Tracheal epithelial cell (primary cell): ENCODE data around the gene KIAA1755. TPM values are rescaled to one million over a fixed set of nuclear protein-coding genes. Genes with fewer than 3 reads are reported as not detected.

Experiments
- total RNA-seq: library from RNA; depleted of rRNA; stranded (reverse); fragments of >200 nt; gene quantifications from 2 replicates; pipeline ENCODE4 v1.2.1, GENCODE V29; 2014

KIAA1755 gene, protein sequence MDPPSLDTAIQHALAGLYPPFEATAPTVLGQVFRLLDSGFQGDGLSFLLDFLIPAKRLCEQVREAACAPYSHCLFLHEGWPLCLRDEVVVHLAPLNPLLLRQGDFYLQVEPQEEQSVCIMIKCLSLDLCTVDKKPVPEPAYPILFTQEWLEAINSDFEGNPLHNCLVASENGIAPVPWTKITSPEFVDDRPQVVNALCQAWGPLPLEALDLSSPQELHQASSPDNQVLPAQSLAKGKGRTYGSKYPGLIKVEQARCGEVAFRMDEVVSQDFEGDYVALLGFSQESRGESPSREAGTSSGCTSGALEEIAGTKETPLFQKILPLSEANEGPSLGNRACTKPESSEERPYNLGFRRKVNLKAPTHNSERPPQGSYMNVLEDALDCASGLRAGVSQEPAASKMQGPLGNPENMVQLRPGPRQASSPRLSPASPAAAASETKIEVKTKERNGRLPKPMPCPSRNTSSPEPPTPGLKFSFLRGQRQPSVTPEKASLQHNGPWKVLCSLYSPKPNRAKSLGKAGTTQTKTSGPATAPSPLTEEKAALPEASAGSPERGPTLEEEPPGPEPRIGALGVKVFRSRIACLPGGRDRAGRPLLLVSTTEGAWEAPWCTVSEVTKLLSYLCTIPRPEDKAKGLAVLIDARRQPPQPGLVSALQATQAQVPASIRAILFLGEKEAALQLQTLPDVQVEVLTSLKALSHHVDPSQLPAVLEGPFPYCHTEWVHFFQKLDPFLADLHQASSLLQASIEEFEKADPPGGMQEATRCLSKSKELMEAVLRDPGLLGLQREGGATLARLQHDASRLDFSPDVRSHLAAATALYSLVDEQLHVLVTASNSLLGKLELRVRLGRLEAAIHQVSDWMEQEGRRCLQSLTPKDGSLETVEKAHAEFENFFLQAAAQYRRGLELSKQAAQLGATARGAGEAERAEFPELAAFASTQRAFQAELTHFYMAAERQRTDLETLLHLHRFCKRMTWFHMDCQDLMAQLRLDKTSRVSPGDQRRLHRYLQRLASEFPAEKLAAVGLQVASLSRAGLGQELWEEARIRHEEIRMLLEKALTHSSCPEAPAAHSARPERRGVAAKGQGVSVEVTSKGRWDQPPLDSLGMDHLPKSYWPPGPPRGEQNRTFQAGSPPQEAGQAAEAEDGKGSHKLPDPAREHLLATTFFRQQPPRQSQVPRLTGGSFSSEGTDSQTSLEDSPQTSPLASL
- total RNA-seq: 0.21 and 0.24 TPM in 2 replicates

GRCh38 chr20:38260378-38261053, at the start of gene KIAA1755:
Gene KIAA1755 (minus strand): TSS chr20:38260735. CDS start chr20:38260500, 235 bp downstream.

GRCh38 chr20:38303908-38304379, 43.4 kb upstream of the KIAA1755 start, which contains the start of gene BPI:
Gene BPI (plus strand): TSS chr20:38304156. CDS start chr20:38304224, 68 bp downstream.

GRCh38 chr20:38165089-38165965, 95.2 kb downstream of the KIAA1755 start, which contains the start of gene TGM2:
Gene TGM2 (minus strand): TSS chr20:38165270. CDS start chr20:38165198, 72 bp downstream.

Other genes with a start within 250 kb of the KIAA1755 start
- gene TTI1, start 227.3 kb downstream of the KIAA1755 start, total RNA-seq: 14.9 and 21.3 TPM in 2 replicates
- 16.4 and 22.8 TPM in 2 replicates for gene RPRD1B, start 227.0 kb downstream of the KIAA1755 start, total RNA-seq
- 2.6 and 67.5 TPM in 2 replicates for gene TGM2, start 95.5 kb downstream of the KIAA1755 start, total RNA-seq
- gene BPI, start 43.4 kb upstream of the KIAA1755 start, total RNA-seq: not detected in 2 replicates
- not detected in 2 replicates for gene LBP, start 85.7 kb upstream of the KIAA1755 start, total RNA-seq
- 10.4 and 20.0 TPM in 2 replicates for gene SNHG17, start 174.6 kb upstream of the KIAA1755 start, total RNA-seq
- gene RALGAPB, start 212.1 kb upstream of the KIAA1755 start, total RNA-seq: 20.0 and 20.5 TPM in 2 replicates